ENCODE data around the gene RAPGEF5.

Gene RAPGEF5

GRCh38 chr7:22300839-22301238 lies 56.1 kb downstream of the RAPGEF5 start:
- peaks cover 24% of the 10 kb centered on the region for H3K27me3 Mint-ChIP-seq (ENCODE audit: low read depth)

GRCh38 chr7:22296916-22297315 lies 60.0 kb downstream of the RAPGEF5 start:
- DNase-seq (ENCODE audit: low spot score): no peak
- H3K27me3 Mint-ChIP-seq (ENCODE audit: low read depth): peaks cover 46% of the 10 kb centered on the region

More at GRCh38 chr7:22300839-22301238, 56.1 kb downstream of the RAPGEF5 start:
- no peak overlapping the region for H3K4me3 Mint-ChIP-seq
- H3K36me3 Mint-ChIP-seq (ENCODE audit: low read depth): no peaks in the 10 kb centered on the region
- no peak overlapping the region for H3K27ac Mint-ChIP-seq
- no peaks in the 10 kb centered on the region for H3K9me3 Mint-ChIP-seq
- no peak for DNase-seq (ENCODE audit: low spot score)
- H3K4me1 Mint-ChIP-seq (ENCODE audit: low read depth): no peaks in the 10 kb centered on the region

GRCh38 chr7:22296265-22296566 lies 60.7 kb downstream of the RAPGEF5 start:
- no peak for DNase-seq (ENCODE audit: low spot score)
- peaks cover 14% of the 10 kb centered on the region for H3K4me1 Mint-ChIP-seq (ENCODE audit: low read depth)
- H3K36me3 Mint-ChIP-seq (ENCODE audit: low read depth): no peaks in the 10 kb centered on the region
- H3K9me3 Mint-ChIP-seq: no peaks in the 10 kb centered on the region
- no peak overlapping the region for H3K4me3 Mint-ChIP-seq
- peaks cover 46% of the 10 kb centered on the region for H3K27me3 Mint-ChIP-seq (ENCODE audit: low read depth)
- H3K27ac Mint-ChIP-seq: no peak overlapping the region

More at GRCh38 chr7:22296916-22297315, 60.0 kb downstream of the RAPGEF5 start:
- Mint-ChIP-seq H3K4me1 (ENCODE audit: low read depth) (peaks cover 14% of the 10 kb centered on the region), H3K9me3 (no peaks in the 10 kb centered on the region), H3K36me3 (ENCODE audit: low read depth) (no peaks in the 10 kb centered on the region), H3K27ac (no peak overlapping the region), H3K4me3 (no peak overlapping the region)

GRCh38 chr7:22295402-22296264 lies 61.3 kb downstream of the RAPGEF5 start:
- Mint-ChIP-seq H3K4me1 (ENCODE audit: low read depth) (peaks cover 14% of the 10 kb centered on the region), H3K9me3 (no peaks in the 10 kb centered on the region), H3K4me3 (no peak overlapping the region), H3K27me3 (ENCODE audit: low read depth) (peaks cover 50% of the 10 kb centered on the region), H3K36me3 (ENCODE audit: low read depth) (no peaks in the 10 kb centered on the region), H3K27ac (no peak overlapping the region)
- DNase-seq (ENCODE audit: low spot score): no peak

- Mint-ChIP-seq H3K27me3 (ENCODE audit: low read depth) (peaks cover 60% of the 10 kb centered on the region), H3K4me3 (peak overlapping the region; percentile 37), H3K36me3 (ENCODE audit: low read depth) (no peaks in the 10 kb centered on the region), H3K9me3 (no peaks in the 10 kb centered on the region), H3K4me1 (ENCODE audit: low read depth) (peaks cover 18% of the 10 kb centered on the region), H3K27ac (no peak overlapping the region)
- peak; percentile 6 for DNase-seq (ENCODE audit: low spot score)
These were observed 64.4 kb downstream of the RAPGEF5 start for GRCh38 chr7:22292531-22292930.

GRCh38 chr7:22291977-22292376 lies 65.0 kb downstream of the RAPGEF5 start:
- Mint-ChIP-seq H3K4me3 (no peak overlapping the region), H3K27ac (no peak overlapping the region), H3K36me3 (ENCODE audit: low read depth) (no peaks in the 10 kb centered on the region), H3K27me3 (ENCODE audit: low read depth) (peaks cover 58% of the 10 kb centered on the region), H3K4me1 (ENCODE audit: low read depth) (peaks cover 18% of the 10 kb centered on the region), H3K9me3 (no peaks in the 10 kb centered on the region)
- no peak for DNase-seq (ENCODE audit: low spot score)

GRCh38 chr7:22288202-22288601 lies 68.8 kb downstream of the RAPGEF5 start:
- no peak overlapping the region for H3K27ac Mint-ChIP-seq

GRCh38 chr7:22287412-22287811 lies 69.5 kb downstream of the RAPGEF5 start:
- no peaks in the 10 kb centered on the region for H3K36me3 Mint-ChIP-seq (ENCODE audit: low read depth)
- H3K4me3 Mint-ChIP-seq: no peak overlapping the region
- no peaks in the 10 kb centered on the region for H3K9me3 Mint-ChIP-seq
- peaks cover 43% of the 10 kb centered on the region for H3K27me3 Mint-ChIP-seq (ENCODE audit: low read depth)
- no peak for DNase-seq (ENCODE audit: low spot score)
- peaks cover 7% of the 10 kb centered on the region for H3K4me1 Mint-ChIP-seq (ENCODE audit: low read depth)
- no peak overlapping the region for H3K27ac Mint-ChIP-seq

More at GRCh38 chr7:22288202-22288601, 68.8 kb downstream of the RAPGEF5 start:
- DNase-seq (ENCODE audit: low spot score): no peak
- Mint-ChIP-seq H3K36me3 (ENCODE audit: low read depth) (no peaks in the 10 kb centered on the region), H3K4me3 (no peak overlapping the region), H3K9me3 (no peaks in the 10 kb centered on the region), H3K4me1 (ENCODE audit: low read depth) (peaks cover 12% of the 10 kb centered on the region), H3K27me3 (ENCODE audit: low read depth) (peaks cover 48% of the 10 kb centered on the region)

GRCh38 chr7:22286436-22286835 lies 70.5 kb downstream of the RAPGEF5 start:
- peaks cover 45% of the 10 kb centered on the region for H3K27me3 Mint-ChIP-seq (ENCODE audit: low read depth)
- no peak overlapping the region for H3K4me3 Mint-ChIP-seq
- peaks cover 4% of the 10 kb centered on the region for H3K4me1 Mint-ChIP-seq (ENCODE audit: low read depth)
- H3K36me3 Mint-ChIP-seq (ENCODE audit: low read depth): no peaks in the 10 kb centered on the region
- DNase-seq (ENCODE audit: low spot score): no peak
- no peaks in the 10 kb centered on the region for H3K9me3 Mint-ChIP-seq
- no peak overlapping the region for H3K27ac Mint-ChIP-seq

- H3K4me3 Mint-ChIP-seq: no peak overlapping the region
- DNase-seq (ENCODE audit: low spot score): no peak
- H3K27ac Mint-ChIP-seq: no peak overlapping the region
- H3K27me3 Mint-ChIP-seq (ENCODE audit: low read depth): peaks cover 44% of the 10 kb centered on the region
- no peaks in the 10 kb centered on the region for H3K9me3 Mint-ChIP-seq
- H3K36me3 Mint-ChIP-seq (ENCODE audit: low read depth): no peaks in the 10 kb centered on the region
- no peaks in the 10 kb centered on the region for H3K4me1 Mint-ChIP-seq (ENCODE audit: low read depth)
These were observed 75.5 kb downstream of the RAPGEF5 start for GRCh38 chr7:22281481-22281880.

GRCh38 chr7:22280031-22280430 lies 76.9 kb downstream of the RAPGEF5 start:
- Mint-ChIP-seq H3K4me1 (ENCODE audit: low read depth) (no peaks in the 10 kb centered on the region), H3K27me3 (ENCODE audit: low read depth) (peaks cover 31% of the 10 kb centered on the region), H3K9me3 (no peaks in the 10 kb centered on the region), H3K27ac (no peak overlapping the region), H3K36me3 (ENCODE audit: low read depth) (no peaks in the 10 kb centered on the region), H3K4me3 (no peak overlapping the region)
- no peak for DNase-seq (ENCODE audit: low spot score)

- no peak overlapping the region for H3K4me3 Mint-ChIP-seq
- no peak for DNase-seq (ENCODE audit: low spot score)
- H3K4me1 Mint-ChIP-seq (ENCODE audit: low read depth): no peaks in the 10 kb centered on the region
- H3K36me3 Mint-ChIP-seq (ENCODE audit: low read depth): no peaks in the 10 kb centered on the region
- no peaks in the 10 kb centered on the region for H3K9me3 Mint-ChIP-seq
- H3K27ac Mint-ChIP-seq: no peak overlapping the region
- H3K27me3 Mint-ChIP-seq (ENCODE audit: low read depth): peaks cover 32% of the 10 kb centered on the region
These were observed 78.3 kb downstream of the RAPGEF5 start for GRCh38 chr7:22278660-22279059.

- no peak for DNase-seq (ENCODE audit: low spot score)
- H3K9me3 Mint-ChIP-seq: no peaks in the 10 kb centered on the region
- H3K27ac Mint-ChIP-seq: no peak overlapping the region
- H3K36me3 Mint-ChIP-seq (ENCODE audit: low read depth): no peaks in the 10 kb centered on the region
- no peak overlapping the region for H3K4me3 Mint-ChIP-seq
- no peaks in the 10 kb centered on the region for H3K4me1 Mint-ChIP-seq (ENCODE audit: low read depth)
- H3K27me3 Mint-ChIP-seq (ENCODE audit: low read depth): peaks cover 31% of the 10 kb centered on the region
These were observed 79.6 kb downstream of the RAPGEF5 start for GRCh38 chr7:22277375-22277774.

- no peaks in the 10 kb centered on the region for H3K36me3 Mint-ChIP-seq (ENCODE audit: low read depth)
- no peak for DNase-seq (ENCODE audit: low spot score)
- no peak overlapping the region for H3K4me3 Mint-ChIP-seq
- no peak overlapping the region for H3K27ac Mint-ChIP-seq
- H3K27me3 Mint-ChIP-seq (ENCODE audit: low read depth): peaks cover 21% of the 10 kb centered on the region
- H3K4me1 Mint-ChIP-seq (ENCODE audit: low read depth): no peaks in the 10 kb centered on the region
- no peaks in the 10 kb centered on the region for H3K9me3 Mint-ChIP-seq
These were observed 81.3 kb downstream of the RAPGEF5 start for GRCh38 chr7:22275661-22276060.

GRCh38 chr7:22271311-22271710 lies 85.6 kb downstream of the RAPGEF5 start:
- H3K27me3 Mint-ChIP-seq (ENCODE audit: low read depth): peaks cover 22% of the 10 kb centered on the region
- H3K36me3 Mint-ChIP-seq (ENCODE audit: low read depth): no peaks in the 10 kb centered on the region
- no peak overlapping the region for H3K4me3 Mint-ChIP-seq
- peaks cover 6% of the 10 kb centered on the region for H3K4me1 Mint-ChIP-seq (ENCODE audit: low read depth)
- no peak for DNase-seq (ENCODE audit: low spot score)
- H3K27ac Mint-ChIP-seq: no peak overlapping the region
- H3K9me3 Mint-ChIP-seq: no peaks in the 10 kb centered on the region
